K562 (cell line): Measurements from ENCODE around the gene NEDD1. TPM values are rescaled to one million over a fixed set of nuclear protein-coding genes. Genes with fewer than 3 reads are reported as not detected.
A peak's percentile ranks its signal among the peaks of the same experiment; 100 is the strongest.

Source experiments
- ATAC-seq: fragments of 200-7000 bp; cut with Tn5 transposase; 3 replicates; pipeline ENCODE4 v1.9.1; 2020; ENCODE audit warnings: moderate library complexity
- BruUV-seq: library from RNA; stranded (reverse); fragments of 400-500 nt; replicated peaks from 2 replicates; lab custom pipeline; 2021; lab: Mats Ljungman, UMichigan
- CTCF ChIA-PET: fragments of 300-600 bp; formaldehyde crosslinking; extraction: SDS; loops from one replicate; lab custom pipeline; 2021; ENCODE audit warnings: low intra/inter-chr PET ratio; lab: Yijun Ruan, JAX
- POLR2A ChIA-PET: fragments of 300-600, 350-650 bp; sonication (Branson Sonifier 250); formaldehyde crosslinking; extraction: SDS; loops from one replicate; lab custom pipeline; 2021; ENCODE audit warnings: antibody characterized with exemption, inconsistent platforms; lab: Yijun Ruan, JAX
- DNase-seq, 4 experiments: peaks; one replicate each; pipeline versions ENCODE4 v3.0.0 to v3.0.0-alpha.2; 2011 to 2018; ENCODE audit warnings: low spot score in 3 of 4, mixed read lengths in 3 of 4; ENCODE audit errors: extremely low read depth in 1 of 4
- FAIRE-seq: peaks from 2 replicates; lab custom pipeline; 2011; peaks lifted over from hg19 to GRCh38; lab: Jason Lieb, UNC
- H2AFZ ChIP-seq: 2 replicates; pipeline ENCODE4 v1.6.0; 2011; ENCODE audit warnings: low read depth, low read length, control low read depth, inconsistent platforms
- H3K27ac ChIP-seq: fragments of 200-600 bp; 3 replicates; pipeline ENCODE4 v1.8.0; 2011; ENCODE audit warnings: low read depth, mild to moderate bottlenecking, control low read depth, inconsistent platforms, low read length, moderate library complexity, mixed read lengths; ENCODE audit errors: extremely low read depth
- H3K27me3 ChIP-seq, 2 experiments: fragments of 300-600 bp in 1 of 2; 2 replicates in 1 of 2; 3 replicates in 1 of 2; pipeline versions ENCODE4 v1.6.0 to v1.8.0; 2011; ENCODE audit warnings: inconsistent platforms in 2 of 2, low read length in 2 of 2, mild to moderate bottlenecking in 1 of 2, mixed read lengths in 1 of 2, moderate library complexity in 1 of 2; ENCODE audit not compliant: control insufficient read depth in 2 of 2, insufficient read depth in 2 of 2
- H3K36me3 ChIP-seq: fragments of 300-600 bp; 3 replicates; pipeline ENCODE4 v1.8.0; 2011; ENCODE audit warnings: mild to moderate bottlenecking, low read length, inconsistent platforms; ENCODE audit not compliant: control insufficient read depth, insufficient read depth
- H3K4me1 ChIP-seq, 2 experiments: fragments of 200-600 bp in 1 of 2; replicated peaks in 1 of 2; 2 replicates in 1 of 2; 3 replicates in 1 of 2; pipeline versions ENCODE4 v1.5.1 to v1.8.0; 2011; ENCODE audit warnings: inconsistent platforms in 2 of 2, low read length in 2 of 2, mild to moderate bottlenecking in 1 of 2, mixed read lengths in 1 of 2, moderate library complexity in 1 of 2; ENCODE audit not compliant: control insufficient read depth in 2 of 2, insufficient read depth in 2 of 2
- H3K4me2 ChIP-seq: 2 replicates; pipeline ENCODE4 v1.6.1; 2011; ENCODE audit warnings: low read length, control low read depth, inconsistent platforms, mixed read lengths; ENCODE audit not compliant: insufficient read depth
- H3K4me3 ChIP-seq: fragments of 200-600 bp; sonication (generic), shearing (Covaris generic); 2 replicates; pipeline ENCODE4 v1.5.1; 2016; ENCODE audit warnings: control low read depth, inconsistent platforms
- H3K79me2 ChIP-seq: fragments of 200-600 bp; 3 replicates; pipeline ENCODE4 v1.8.0; 2011; ENCODE audit warnings: low read length, inconsistent platforms; ENCODE audit not compliant: control insufficient read depth, insufficient read depth
- H3K9ac ChIP-seq, 2 experiments: 2 replicates each; pipeline versions ENCODE4 v1.6.0 to v1.6.1; 2011; ENCODE audit warnings: low read depth in 2 of 2, low read length in 2 of 2, control low read depth in 1 of 2, inconsistent platforms in 1 of 2, mild to moderate bottlenecking in 1 of 2, mixed read lengths in 1 of 2; ENCODE audit not compliant: insufficient read depth in 1 of 2
- H3K9me1 ChIP-seq: one replicate; pipeline ENCODE4 v1.6.0; 2011; ENCODE audit warnings: inconsistent platforms, mild to moderate bottlenecking, low read length, moderate library complexity; ENCODE audit not compliant: control insufficient read depth, insufficient read depth
- H3K9me3 ChIP-seq: replicated peaks from 2 replicates; pipeline ENCODE4 v1.5.1; 2011; ENCODE audit warnings: low read depth, low read length, inconsistent platforms; ENCODE audit not compliant: control insufficient read depth, insufficient read depth
- H4K20me1 ChIP-seq: replicated peaks from 2 replicates; pipeline ENCODE4 v1.6.1; 2011; ENCODE audit warnings: low read length, inconsistent platforms, mixed read lengths; ENCODE audit not compliant: control insufficient read depth, insufficient read depth
- COPS2 ChIP-seq: fragments of 450-650 bp; conservative IDR thresholded peaks from 2 replicates; pipeline ENCODE4 v1.6.1; 2016; ENCODE audit warnings: mild to moderate bottlenecking, moderate library complexity
- FOXA3 ChIP-seq, 2 experiments: fragments of 450-650 bp in 1 of 2; sonication (generic) in 1 of 2; formaldehyde crosslinking; IDR thresholded peaks in 1 of 2; conservative IDR thresholded peaks in 1 of 2; 2 replicates each; pipeline versions ENCODE4 v1.4.0 to v1.8.0; 2020 to 2022; ENCODE audit warnings: mild to moderate bottlenecking in 2 of 2, missing genetic modification reagents in 1 of 2
- FOXO4 ChIP-seq: fragments of 450-650 bp; formaldehyde crosslinking; IDR thresholded peaks from 2 replicates; pipeline ENCODE4 v1.4.0; 2020; ENCODE audit warnings: mild to moderate bottlenecking, moderate library complexity
- GTF2F1 ChIP-seq: IDR thresholded peaks from 2 replicates; pipeline ENCODE4 v1.6.1; 2011; ENCODE audit warnings: low read depth, low read length, improper control_type of control experiment
- PHF20 ChIP-seq: fragments of 450-650 bp; IDR thresholded peaks from 2 replicates; pipeline ENCODE4 v1.6.1; 2018; ENCODE audit not compliant: partially characterized antibody
- PHTF2 ChIP-seq: fragments of 250-450 bp; sonication (Bioruptor Pico); IDR thresholded peaks from 2 replicates; pipeline ENCODE4 v1.5.0; 2021; ENCODE audit warnings: mild to moderate bottlenecking
- RBM34 ChIP-seq: fragments of 200-400 bp; formaldehyde crosslinking; IDR thresholded peaks from 2 replicates; pipeline ENCODE4 v1.6.1; 2018; ENCODE audit warnings: low read length, borderline replicate concordance; ENCODE audit not compliant: insufficient read depth
- RCOR1 ChIP-seq, 2 experiments: IDR thresholded peaks; 2 replicates each; pipeline ENCODE4 v1.6.1; 2012; ENCODE audit warnings: low read depth in 2 of 2, low read length in 2 of 2, borderline replicate concordance in 1 of 2, improper control_type of control experiment in 1 of 2
- SMARCA5 ChIP-seq: fragments of 450-650 bp; IDR thresholded peaks from 2 replicates; pipeline ENCODE4 v1.6.1; 2016
- U2AF2 ChIP-seq: fragments of 200-400 bp; formaldehyde crosslinking; optimal IDR thresholded peaks from 2 replicates; pipeline ENCODE3; 2017; ENCODE audit warnings: low read depth, mild to moderate bottlenecking, low read length
- WGBS: fragments of 100-300 bp; shearing (Covaris generic); methylation state at CpG from one replicate; pipeline ENCODE4 v1.1.6; 2016; ENCODE audit warnings: low coverage, mixed read lengths; ENCODE audit not compliant: insufficient coverage; ENCODE audit errors: missing lambda C conversion rate; 5-methylcytosine and 5-hydroxymethylcytosine counted together
- in situ Hi-C: fragments of 300-500 bp; cut with MboI; formaldehyde crosslinking; loops from 4 replicates; pipeline ENCODE4 v1.15.0; 2018; ENCODE audit warnings: inconsistent platforms, mixed read lengths
- intact Hi-C: fragments of 100-400 bp; cut with micrococcal nuclease; formaldehyde crosslinking; loops from 2 replicates; pipeline ENCODE4 v1.14.2; 2022
- polyA plus RNA-seq, 8 experiments: library from polyadenylated mRNA; depleted of rRNA in 4 of 8; stranded (reverse) in 5 of 8; unstranded in 3 of 8; fragments of >200 nt; fragmentation: Nextera tagmentation in 2 of 8; fragmentation: Illumina TruSeq in 1 of 8; extraction: Ambion mirVana in 2 of 8; extraction: Trizol in 1 of 8; gene quantifications; 2 replicates each; pipeline versions ENCODE4 v1.2.1 to v1.2.3, GENCODE V29; 2011 to 2014; ENCODE audit warnings: inconsistent platforms in 1 of 8, missing spikeins in 1 of 8
- total RNA-seq, 7 experiments: library from RNA; depleted of rRNA in 6 of 7; stranded (reverse); fragments of >200 nt in 6 of 7; fragmentation: Illumina TruSeq in 2 of 7; extraction: Trizol in 2 of 7; gene quantifications; 2 replicates each; pipeline versions ENCODE4 v1.2.1 to v1.2.3, GENCODE V29; 2011 to 2021; ENCODE audit warnings: low replicate concordance in 1 of 7
- TF ChIP-seq, protein P1 (sequence below): IDR thresholded peaks from 2 replicates; pipeline ENCODE4 v1.6.1; 2011; ENCODE audit warnings: borderline replicate concordance, low read depth, mild to moderate bottlenecking, moderate library complexity, low read length; ENCODE audit not compliant: insufficient read depth, poor library complexity, severe bottlenecking
- TF ChIP-seq, protein P2 (sequence below): fragments of 250-450 bp; sonication (Bioruptor Pico); IDR thresholded peaks from 2 replicates; pipeline ENCODE4 v1.9.0; 2021; ENCODE audit warnings: mild to moderate bottlenecking, inconsistent platforms
- TF ChIP-seq, protein P3 (sequence below), 3 experiments: IDR thresholded peaks in 2 of 3; conservative IDR thresholded peaks in 1 of 3; 2 replicates each; pipeline ENCODE4 v1.5.1; 2011 to 2012; ENCODE audit warnings: low read length in 3 of 3, mild to moderate bottlenecking in 3 of 3, control low read depth in 2 of 3, improper control_type of control experiment in 1 of 3, inconsistent platforms in 1 of 3, low read depth in 1 of 3, mixed read lengths in 1 of 3, moderate library complexity in 1 of 3; ENCODE audit not compliant: insufficient read depth in 2 of 3

Gene NEDD1
- total and polyA plus RNA-seq, 9 of the 15 experiments (the other 6 are each of a cell fraction or from before 2014, with no cell fraction given), result 7.5 to 29.3 (median 14.8) TPM

DNA sequence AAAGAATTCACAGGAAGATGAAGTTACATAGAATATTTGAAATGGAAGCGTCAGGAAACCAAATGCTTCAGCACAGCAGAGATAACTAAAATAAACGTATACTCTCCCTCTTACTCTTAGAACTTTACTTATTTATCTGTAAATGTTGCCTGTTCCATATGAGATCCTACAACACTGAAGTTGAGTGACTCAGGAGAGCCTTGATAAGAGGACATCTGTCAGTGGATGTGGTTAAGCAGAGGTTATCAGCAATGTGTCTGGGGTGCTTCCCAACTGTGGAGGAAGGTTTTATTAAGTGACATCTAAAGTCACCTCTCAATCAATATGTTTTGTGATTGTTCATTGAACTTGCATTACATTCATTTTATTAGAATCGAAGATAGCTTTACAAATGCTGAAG lies 81.9 kb downstream of the NEDD1 start (continued):
- TF ChIP-seq, protein P1, sequence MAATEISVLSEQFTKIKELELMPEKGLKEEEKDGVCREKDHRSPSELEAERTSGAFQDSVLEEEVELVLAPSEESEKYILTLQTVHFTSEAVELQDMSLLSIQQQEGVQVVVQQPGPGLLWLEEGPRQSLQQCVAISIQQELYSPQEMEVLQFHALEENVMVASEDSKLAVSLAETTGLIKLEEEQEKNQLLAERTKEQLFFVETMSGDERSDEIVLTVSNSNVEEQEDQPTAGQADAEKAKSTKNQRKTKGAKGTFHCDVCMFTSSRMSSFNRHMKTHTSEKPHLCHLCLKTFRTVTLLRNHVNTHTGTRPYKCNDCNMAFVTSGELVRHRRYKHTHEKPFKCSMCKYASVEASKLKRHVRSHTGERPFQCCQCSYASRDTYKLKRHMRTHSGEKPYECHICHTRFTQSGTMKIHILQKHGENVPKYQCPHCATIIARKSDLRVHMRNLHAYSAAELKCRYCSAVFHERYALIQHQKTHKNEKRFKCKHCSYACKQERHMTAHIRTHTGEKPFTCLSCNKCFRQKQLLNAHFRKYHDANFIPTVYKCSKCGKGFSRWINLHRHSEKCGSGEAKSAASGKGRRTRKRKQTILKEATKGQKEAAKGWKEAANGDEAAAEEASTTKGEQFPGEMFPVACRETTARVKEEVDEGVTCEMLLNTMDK, result no peak
- TF ChIP-seq, protein P2, sequence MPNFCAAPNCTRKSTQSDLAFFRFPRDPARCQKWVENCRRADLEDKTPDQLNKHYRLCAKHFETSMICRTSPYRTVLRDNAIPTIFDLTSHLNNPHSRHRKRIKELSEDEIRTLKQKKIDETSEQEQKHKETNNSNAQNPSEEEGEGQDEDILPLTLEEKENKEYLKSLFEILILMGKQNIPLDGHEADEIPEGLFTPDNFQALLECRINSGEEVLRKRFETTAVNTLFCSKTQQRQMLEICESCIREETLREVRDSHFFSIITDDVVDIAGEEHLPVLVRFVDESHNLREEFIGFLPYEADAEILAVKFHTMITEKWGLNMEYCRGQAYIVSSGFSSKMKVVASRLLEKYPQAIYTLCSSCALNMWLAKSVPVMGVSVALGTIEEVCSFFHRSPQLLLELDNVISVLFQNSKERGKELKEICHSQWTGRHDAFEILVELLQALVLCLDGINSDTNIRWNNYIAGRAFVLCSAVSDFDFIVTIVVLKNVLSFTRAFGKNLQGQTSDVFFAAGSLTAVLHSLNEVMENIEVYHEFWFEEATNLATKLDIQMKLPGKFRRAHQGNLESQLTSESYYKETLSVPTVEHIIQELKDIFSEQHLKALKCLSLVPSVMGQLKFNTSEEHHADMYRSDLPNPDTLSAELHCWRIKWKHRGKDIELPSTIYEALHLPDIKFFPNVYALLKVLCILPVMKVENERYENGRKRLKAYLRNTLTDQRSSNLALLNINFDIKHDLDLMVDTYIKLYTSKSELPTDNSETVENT, result no peak
- TF ChIP-seq SMARCA5, result no peak
- no peak for TF ChIP-seq PHTF2
- no peak for TF ChIP-seq U2AF2

DNA sequence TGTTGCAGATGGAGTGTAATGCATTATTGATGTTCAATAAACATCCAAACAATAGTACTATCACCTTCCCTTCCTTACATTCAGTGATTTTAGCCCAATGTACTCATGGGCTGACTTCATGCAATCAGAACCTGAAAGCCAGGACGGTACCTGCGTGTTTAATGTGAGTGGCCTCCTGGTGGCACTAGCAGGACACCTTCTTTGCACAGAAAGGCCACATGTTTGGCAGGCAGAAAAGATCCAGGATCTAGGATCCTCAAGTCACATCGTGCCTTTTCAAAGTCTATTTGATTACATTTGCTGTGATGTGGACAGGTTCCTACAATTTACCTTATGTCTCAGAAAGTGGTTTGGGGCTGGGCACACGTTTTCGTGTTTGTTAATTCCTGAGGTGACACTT lies 82.9 kb downstream of the NEDD1 start:
- intact Hi-C loops, result loop anchor here (1.0 to 5.0 kb wide), 2 partner anchors 103 to 1383 kb away; no protein-coding TSS in a partner anchor
- no peak overlapping the region for H3K9ac ChIP-seq
- ChIA-PET CTCF (no interaction called here), POLR2A (no interaction called here)
- H3K36me3 ChIP-seq, result no peaks in the 10 kb centered on the region
- H3K4me3 ChIP-seq, result no peak overlapping the region
- no peak overlapping the region for H3K4me2 ChIP-seq
- BruUV-seq, result no TSS peak
- H3K4me1 ChIP-seq, result peaks cover 9 to 11% of the 10 kb centered on the region in 2 experiments
- DNase-seq, result peak; percentile 24 to 62 (median 28)
- no peaks in the 10 kb centered on the region for H3K9me1 ChIP-seq
- no peaks in the 10 kb centered on the region; the same call in none of the 2 replicates for H4K20me1 ChIP-seq
- no peaks in the 10 kb centered on the region for H3K79me2 ChIP-seq
- WGBS, result 0% methylated on average over 5 of the region's 5 CpGs
- no peak overlapping the region for H3K27ac ChIP-seq
- peak; percentile 78 for ATAC-seq
- no peaks in the 10 kb centered on the region for H3K9me3 ChIP-seq
- peaks cover 0 to 6% of the 10 kb centered on the region in 2 experiments; a peak in 1 of 5 replicates for H3K27me3 ChIP-seq
- in situ Hi-C loops, result loop anchor here (5.0 to 10.0 kb wide), 2 partner anchors 413 to 1405 kb away; no protein-coding TSS in a partner anchor
- H2AFZ ChIP-seq, result no peak overlapping the region
- peak; percentile 80 for FAIRE-seq
- TF ChIP-seq FOXO4 (CRISPR knock-in tag), result no peak
- TF ChIP-seq FOXA3 (CRISPR knock-in tag; conservative IDR thresholded peaks at IDR 0.05 in 1 of 2, IDR thresholded peaks at IDR 0.05 in 1 of 2), result no peak
- TF ChIP-seq COPS2, result no peak
- TF ChIP-seq RBM34, result no peak
- TF ChIP-seq, protein P3, sequence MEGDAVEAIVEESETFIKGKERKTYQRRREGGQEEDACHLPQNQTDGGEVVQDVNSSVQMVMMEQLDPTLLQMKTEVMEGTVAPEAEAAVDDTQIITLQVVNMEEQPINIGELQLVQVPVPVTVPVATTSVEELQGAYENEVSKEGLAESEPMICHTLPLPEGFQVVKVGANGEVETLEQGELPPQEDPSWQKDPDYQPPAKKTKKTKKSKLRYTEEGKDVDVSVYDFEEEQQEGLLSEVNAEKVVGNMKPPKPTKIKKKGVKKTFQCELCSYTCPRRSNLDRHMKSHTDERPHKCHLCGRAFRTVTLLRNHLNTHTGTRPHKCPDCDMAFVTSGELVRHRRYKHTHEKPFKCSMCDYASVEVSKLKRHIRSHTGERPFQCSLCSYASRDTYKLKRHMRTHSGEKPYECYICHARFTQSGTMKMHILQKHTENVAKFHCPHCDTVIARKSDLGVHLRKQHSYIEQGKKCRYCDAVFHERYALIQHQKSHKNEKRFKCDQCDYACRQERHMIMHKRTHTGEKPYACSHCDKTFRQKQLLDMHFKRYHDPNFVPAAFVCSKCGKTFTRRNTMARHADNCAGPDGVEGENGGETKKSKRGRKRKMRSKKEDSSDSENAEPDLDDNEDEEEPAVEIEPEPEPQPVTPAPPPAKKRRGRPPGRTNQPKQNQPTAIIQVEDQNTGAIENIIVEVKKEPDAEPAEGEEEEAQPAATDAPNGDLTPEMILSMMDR (IDR thresholded peaks at IDR 0.05 in 2 of 3, conservative IDR thresholded peaks at IDR 0.05 in 1 of 3; ENCODE audit: insufficient read depth in 2 of 3, low read depth in 1 of 3, low read length in 3 of 3), result peak; percentile 57 to 64 (median 60)
- TF ChIP-seq GTF2F1, result no peak
- no peak for TF ChIP-seq RCOR1 (IDR thresholded peaks at IDR 0.05; ENCODE audit: borderline replicate concordance in 1 of 2, low read depth in 2 of 2, low read length in 2 of 2)
- no peak for TF ChIP-seq PHF20
